Heart right ventricle (tissue), 16 donors: Measurements from ENCODE around the gene ERMARD. TPM values are rescaled to one million over a fixed set of nuclear protein-coding genes. Genes with fewer than 3 reads are reported as not detected.

Experiments
- ATAC-seq, 8 donors: fragments of 200-7000 bp; cut with Tn5 transposase; one replicate each; pipeline ENCODE4 v1.9.1; 2020; ENCODE audit warnings: mild to moderate bottlenecking in 8 of 8, moderate library complexity in 8 of 8, moderate number of reproducible peaks in 1 of 8
- DNase-seq, 2 donors: peaks; one replicate each; pipeline ENCODE4 v3.0.0-alpha.2; 2020
- H3K27ac ChIP-seq, 10 donors: fragments of 200-600 bp; sonication (generic) in 2 of 10; one replicate each; pipeline versions ENCODE4 v1.5.0 to v1.8.0; 2020 to 2022; ENCODE audit warnings: mild to moderate bottlenecking in 3 of 10
- H3K27me3 ChIP-seq, 7 donors: fragments of 200-600 bp; one replicate each; pipeline ENCODE4 v1.8.0; 2021 to 2022; ENCODE audit warnings: mild to moderate bottlenecking in 2 of 7
- H3K36me3 ChIP-seq, 9 donors: fragments of 200-600 bp; sonication (generic) in 1 of 9; one replicate each; pipeline versions ENCODE4 v1.5.0 to v1.8.0; 2020 to 2022; ENCODE audit warnings: mild to moderate bottlenecking in 2 of 9
- H3K4me1 ChIP-seq, 9 donors: fragments of 200-600 bp; sonication (generic) in 1 of 9; one replicate each; pipeline versions ENCODE4 v1.5.0 to v1.8.0; 2020 to 2022; ENCODE audit warnings: mild to moderate bottlenecking in 4 of 9
- H3K4me3 ChIP-seq, 10 donors: fragments of 200-600 bp; sonication (generic) in 2 of 10; one replicate each; pipeline versions ENCODE4 v1.5.0 to v1.8.0; 2020 to 2022; ENCODE audit warnings: mild to moderate bottlenecking in 7 of 10, moderate library complexity in 2 of 10
- H3K9me3 ChIP-seq, 11 donors: fragments of 200-600 bp in 10 of 11; sonication (generic) in 2 of 11; one replicate each; pipeline versions ENCODE4 v1.5.0 to v1.8.0; 2013 to 2022; ENCODE audit warnings: mild to moderate bottlenecking in 2 of 11, control low read depth in 1 of 11, moderate library complexity in 1 of 11
- CTCF ChIP-seq, 9 donors: fragments of 200-600 bp; sonication (generic) in 2 of 9; IDR thresholded peaks; one replicate each; pipeline versions ENCODE4 v1.5.0 to v1.8.0; 2021 to 2022; ENCODE audit warnings: antibody characterized with exemption in 9 of 9, mild to moderate bottlenecking in 5 of 9, moderate library complexity in 1 of 9
- WGBS, 2 donors: extraction: QIAGEN DNeasy Blood & Tissue Kit; methylation state at CpG; one replicate each; pipeline ENCODE4 v1.1.7; 2013; ENCODE audit warnings: inconsistent platforms in 1 of 2; 5-methylcytosine and 5-hydroxymethylcytosine counted together
- intact Hi-C, 10 donors: fragments of 100-400 bp; cut with DNase I; formaldehyde crosslinking; loops; one replicate each; pipeline versions ENCODE4 v1.11.1 to v1.14.2; 2022
- polyA plus RNA-seq, 2 donors: library from polyadenylated mRNA; stranded (reverse); fragments of 200-250 nt; gene quantifications; one replicate each; pipeline ENCODE4 v1.2.3, GENCODE V29; 2013
- total RNA-seq, 10 donors: library from RNA; stranded (reverse); fragmentation: NEBNext Ultra II Directional in 3 of 10; extraction: Animal tissue kit (Norgen Biotek cat#: 25700) in 3 of 10; gene quantifications; one replicate each; pipeline versions ENCODE4 v1.2.1 to v1.2.4, GENCODE V29; 2021 to 2023
- donor health status: Arrhythmogenic right ventricular cardiomyopathy.
- donor health status: ischemic (EF 13 %, LVEDD 7.1; RV severe dilation, severe dysfunction).
- donor health status: healthy with polysubstance abuse.
- donor health status: DM: no; HTN: yes; CAD: no.
- donor health status: DM: no; HTN: no; CAD: no.
- donor health status: ischemic (EF 25% LVEDD 6.9; RV normal size, moderate dysfunction).
- donor health status: ischemic (EF 25% LVEDD 5.7; RV mildly dilated, moderate dysfunction).
- donor health status: healthy.
- donor health status: DM: yes; HTN: yes; CAD: no.
- donor health status: Ischemic cardiomyopathy.
- donor health status: ischemic (EF 35%, LVEDD 5.7; RV mildly dilated, moderate dysfunction).
- donor health status: nonischemic (EF 11% LVEDD 7.7; RV severe dilation, severe dysfunction).
- donor health status: DM: yes; HTN: yes; CAD: no.
- donor health status: PGD.
- donor health status: ischemic (EF 29% LVEDD 5.4; RV normal size, mild dysfunction).
- donor health status: nonischemic (EF 23%, LVEDD 6.1; RV moderate dilation, normal function).

The ERMARD gene
- total and polyA plus RNA-seq, 12 donors, result 7.5 to 38.5 (median 10.0) TPM

GRCh38 chr6:169812257-169812644 lies 60.8 kb downstream of the ERMARD start:
- peaks cover 0 to 21% (median 11%) of the 10 kb centered on the region in 11 donors for H3K9me3 ChIP-seq
- no peak for TF ChIP-seq CTCF (IDR thresholded peaks at IDR 0.05)
- no peak overlapping the region for H3K4me3 ChIP-seq
- DNase-seq, result no peak
- no peaks in the 10 kb centered on the region for H3K36me3 ChIP-seq
- H3K4me1 ChIP-seq, result no peaks in the 10 kb centered on the region
- no peak for ATAC-seq
- intact Hi-C loops, result loop anchor here in 1 of 10 donors (5.0 kb wide), 1 partner anchor 595 kb away; no protein-coding TSS in a partner anchor
- no peak overlapping the region for H3K27ac ChIP-seq
- WGBS, 2 donors, result 89 to 90% methylated on average over 17 of the region's 17 CpGs
- peaks cover 0 to 6% (median 0%) of the 10 kb centered on the region in 7 donors for H3K27me3 ChIP-seq

- intact Hi-C loops, result loop anchor here in 1 of 10 donors (5.0 kb wide), 1 partner anchor 593 kb away; no protein-coding TSS in a partner anchor
Measured at GRCh38 chr6:169813969-169814368, 62.5 kb downstream of the ERMARD start.

GRCh38 chr6:169816054-169816453 lies 64.6 kb downstream of the ERMARD start:
- ATAC-seq (no peak), DNase-seq (no peak)
- intact Hi-C loops, result no loop called here
- Histone ChIP-seq H3K4me1 (no peaks in the 10 kb centered on the region), H3K27me3 (peaks cover 0 to 6% (median 0%) of the 10 kb centered on the region in 7 donors), H3K27ac (no peak overlapping the region), H3K9me3 (peaks cover 0 to 21% (median 11%) of the 10 kb centered on the region in 11 donors), H3K36me3 (no peaks in the 10 kb centered on the region), H3K4me3 (no peak overlapping the region)
- 90 to 93% methylated on average over 2 of the region's 2 CpGs for WGBS, 2 donors
- TF ChIP-seq CTCF (IDR thresholded peaks at IDR 0.05), result no peak

More at GRCh38 chr6:169813969-169814368, 62.5 kb downstream of the ERMARD start:
- Histone ChIP-seq H3K4me1 (no peaks in the 10 kb centered on the region), H3K9me3 (peaks cover 0 to 21% (median 11%) of the 10 kb centered on the region in 11 donors), H3K36me3 (no peaks in the 10 kb centered on the region), H3K27ac (no peak overlapping the region), H3K27me3 (no peaks in the 10 kb centered on the region), H3K4me3 (no peak overlapping the region)
- 90 to 92% methylated on average over 11 of the region's 11 CpGs for WGBS, 2 donors
- ATAC-seq, result no peak
- no peak for TF ChIP-seq CTCF (IDR thresholded peaks at IDR 0.05)
- DNase-seq, result no peak

- no peak for DNase-seq
- intact Hi-C loops, result no loop called here
- TF ChIP-seq CTCF (IDR thresholded peaks at IDR 0.05), result no peak
- Histone ChIP-seq H3K36me3 (no peaks in the 10 kb centered on the region), H3K27ac (no peak overlapping the region), H3K9me3 (peaks cover 0 to 21% (median 11%) of the 10 kb centered on the region in 11 donors), H3K4me1 (no peaks in the 10 kb centered on the region), H3K27me3 (peaks cover 0 to 6% (median 0%) of the 10 kb centered on the region in 7 donors), H3K4me3 (no peak overlapping the region)
- no peak for ATAC-seq
- WGBS, 2 donors, result 79% methylated on average over 3 of the region's 3 CpGs
Measured at GRCh38 chr6:169816975-169817374, 65.6 kb downstream of the ERMARD start.
